ENCODE data around the gene ATP2C1. TPM values are rescaled to one million over a fixed set of nuclear protein-coding genes. Genes with fewer than 3 reads are reported as not detected.
A peak's percentile ranks its signal among the peaks of the same experiment; 100 is the strongest.

ATP2C1 gene
- total and polyA plus RNA-seq, 2 donors (not counting 1 experiment from before 2014, with no cell fraction given): 111 to 196 TPM

GRCh38 chr3:130846181-130846580, 47.7 kb upstream of the ATP2C1 start:
- H3K27ac ChIP-seq (ENCODE audit: insufficient read depth, low read length): no peak overlapping the region
- H3K9ac ChIP-seq (ENCODE audit: insufficient read depth, low read length): no peak overlapping the region
- no peaks in the 10 kb centered on the region for H3K27me3 ChIP-seq (ENCODE audit: control insufficient read depth, insufficient read depth, low read length)
- H3K9me3 ChIP-seq (ENCODE audit: control insufficient read depth, insufficient read depth, low read depth, low read length): no peaks in the 10 kb centered on the region
- no peaks in the 10 kb centered on the region for H4K20me1 ChIP-seq (ENCODE audit: control insufficient read depth, extremely low read depth, insufficient read depth, low read length)
- no peaks in the 10 kb centered on the region for H3K36me3 ChIP-seq (ENCODE audit: control insufficient read depth, insufficient read depth, low read length)
- no peaks in the 10 kb centered on the region for H3K4me1 ChIP-seq (ENCODE audit: control insufficient read depth, extremely low read depth, insufficient read depth, low read length)
- no peak overlapping the region for H3K4me3 ChIP-seq (replicated peaks in 1 of 4; ENCODE audit: control extremely low read depth in 1 of 4, insufficient read depth in 1 of 4, low read depth in 3 of 4, low read length in 4 of 4)
- DNase-seq (ENCODE audit: low read depth in 2 of 2): no peak
- no peak overlapping the region for H3K4me2 ChIP-seq (ENCODE audit: extremely low read depth, insufficient read depth, low read length)
- TF ChIP-seq EZH2 (IDR thresholded peaks at IDR 0.05; ENCODE audit: low read length, missing control alignments) (no peak), CTCF (conservative IDR thresholded peaks at IDR 0.05 in 1 of 2, IDR thresholded peaks at IDR 0.05 in 1 of 2; ENCODE audit: low read depth in 1 of 2, low read length in 2 of 2) (no peak)
- H3K79me2 ChIP-seq (ENCODE audit: control insufficient read depth, insufficient read depth, low read length): no peaks in the 10 kb centered on the region
- no peak overlapping the region for H2AFZ ChIP-seq (ENCODE audit: low read length)

GRCh38 chr3:130849091-130849552, 44.8 kb upstream of the ATP2C1 start:
- Histone ChIP-seq H3K27me3 (ENCODE audit: control insufficient read depth, insufficient read depth, low read length) (no peaks in the 10 kb centered on the region), H3K4me3 (replicated peaks in 1 of 4; ENCODE audit: control extremely low read depth in 1 of 4, insufficient read depth in 1 of 4, low read depth in 3 of 4, low read length in 4 of 4) (no peak overlapping the region), H3K9me3 (ENCODE audit: control insufficient read depth, insufficient read depth, low read depth, low read length) (no peaks in the 10 kb centered on the region), H3K79me2 (ENCODE audit: control insufficient read depth, insufficient read depth, low read length) (no peaks in the 10 kb centered on the region), H3K27ac (ENCODE audit: insufficient read depth, low read length) (no peak overlapping the region), H2AFZ (ENCODE audit: low read length) (no peak overlapping the region), H4K20me1 (ENCODE audit: control insufficient read depth, extremely low read depth, insufficient read depth, low read length) (no peaks in the 10 kb centered on the region), H3K9ac (ENCODE audit: insufficient read depth, low read length) (no peak overlapping the region), H3K4me1 (ENCODE audit: control insufficient read depth, extremely low read depth, insufficient read depth, low read length) (no peaks in the 10 kb centered on the region), H3K36me3 (ENCODE audit: control insufficient read depth, insufficient read depth, low read length) (no peaks in the 10 kb centered on the region), H3K4me2 (ENCODE audit: extremely low read depth, insufficient read depth, low read length) (no peak overlapping the region)
- DNase-seq (ENCODE audit: low read depth in 2 of 2): no peak
- no peak for TF ChIP-seq EZH2 (IDR thresholded peaks at IDR 0.05; ENCODE audit: low read length, missing control alignments)
- no peak for TF ChIP-seq CTCF (conservative IDR thresholded peaks at IDR 0.05 in 1 of 2, IDR thresholded peaks at IDR 0.05 in 1 of 2; ENCODE audit: low read depth in 1 of 2, low read length in 2 of 2)

GRCh38 chr3:130850044-130850797, 43.7 kb upstream of the ATP2C1 start:
- H3K9me3 ChIP-seq (ENCODE audit: control insufficient read depth, insufficient read depth, low read depth, low read length): no peaks in the 10 kb centered on the region
- H3K4me2 ChIP-seq (ENCODE audit: extremely low read depth, insufficient read depth, low read length): no peak overlapping the region
- H3K4me1 ChIP-seq (ENCODE audit: control insufficient read depth, extremely low read depth, insufficient read depth, low read length): no peaks in the 10 kb centered on the region
- TF ChIP-seq EZH2 (IDR thresholded peaks at IDR 0.05; ENCODE audit: low read length, missing control alignments) (no peak), CTCF (conservative IDR thresholded peaks at IDR 0.05 in 1 of 2, IDR thresholded peaks at IDR 0.05 in 1 of 2; ENCODE audit: low read depth in 1 of 2, low read length in 2 of 2) (no peak)
- H4K20me1 ChIP-seq (ENCODE audit: control insufficient read depth, extremely low read depth, insufficient read depth, low read length): no peaks in the 10 kb centered on the region
- DNase-seq (ENCODE audit: low read depth in 2 of 2): peak; percentile 35 to 97
- H3K9ac ChIP-seq (ENCODE audit: insufficient read depth, low read length): no peak overlapping the region
- no peak overlapping the region for H3K27ac ChIP-seq (ENCODE audit: insufficient read depth, low read length)
- H3K79me2 ChIP-seq (ENCODE audit: control insufficient read depth, insufficient read depth, low read length): no peaks in the 10 kb centered on the region
- H3K4me3 ChIP-seq (replicated peaks in 1 of 4; ENCODE audit: control extremely low read depth in 1 of 4, insufficient read depth in 1 of 4, low read depth in 3 of 4, low read length in 4 of 4): no peak overlapping the region
- no peaks in the 10 kb centered on the region for H3K27me3 ChIP-seq (ENCODE audit: control insufficient read depth, insufficient read depth, low read length)
- no peaks in the 10 kb centered on the region for H3K36me3 ChIP-seq (ENCODE audit: control insufficient read depth, insufficient read depth, low read length)
- no peak overlapping the region for H2AFZ ChIP-seq (ENCODE audit: low read length)
